ENCODE results near the gene KRTAP5-1. TPM values are rescaled to one million over a fixed set of nuclear protein-coding genes. Genes with fewer than 3 reads are reported as not detected.

The KRTAP5-1 gene
- total and polyA plus RNA-seq, 10 of the 15 experiments (the other 5 are each of a cell fraction or from before 2014, with no cell fraction given), result not detected

DNA sequence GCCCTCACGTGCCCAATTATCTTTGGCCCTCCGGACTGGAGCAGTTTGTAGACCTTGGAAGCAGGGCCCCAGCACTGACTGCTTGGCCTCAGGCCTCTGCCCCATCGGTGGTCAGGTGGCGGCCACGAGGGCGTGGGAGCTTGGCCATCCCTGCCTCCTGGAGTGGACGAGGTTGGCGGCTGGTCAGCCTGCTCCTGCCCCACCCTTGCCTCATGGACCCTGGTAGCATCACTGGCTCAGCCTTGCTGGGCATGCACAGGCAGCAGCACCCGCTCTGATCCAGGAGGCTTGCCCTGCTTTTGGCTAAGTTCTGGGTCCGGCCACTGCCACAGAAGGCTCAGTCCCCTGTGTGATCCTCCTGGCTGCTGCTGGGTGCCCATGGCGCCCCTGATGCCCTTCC lies 19.1 kb upstream of the KRTAP5-1 start:
- H3K9me3 ChIP-seq (replicated peaks; ENCODE audit: control insufficient read depth, insufficient read depth, low read length), result no peaks in the 10 kb centered on the region; the same call in 2 of the 3 replicates
- ChIA-PET SMC1A (ENCODE audit: uncharacterized antibody, unreplicated experiment) (no interaction called here), RAD21 (ENCODE audit: unreplicated experiment) (no interaction called here), CTCF (interaction anchor here (1.0 kb wide), 1 partner anchor 29 kb away, joined by 3 read pairs; no protein-coding TSS in a partner anchor), POLR2A (no interaction called here)
- H4K20me1 ChIP-seq (ENCODE audit: control insufficient read depth, insufficient read depth), result no peaks in the 10 kb centered on the region
- FAIRE-seq (no peak), ATAC-seq (no peak), DNase-seq (ENCODE audit: low read depth, low spot score) (no peak)
- no peaks in the 10 kb centered on the region for H3K36me3 ChIP-seq (ENCODE audit: control insufficient read depth in 2 of 2, insufficient read depth in 2 of 2, low read length in 1 of 2)
- no peak overlapping the region for H3K4me2 ChIP-seq (ENCODE audit: control insufficient read depth, insufficient read depth)
- in situ Hi-C loops (cut with MboI) (no loop called here), intact Hi-C loops (cut with micrococcal nuclease; ENCODE audit: unreplicated experiment) (no loop called here)
- H3K4me1 ChIP-seq (ENCODE audit: control insufficient read depth, insufficient read depth, low read length), result peaks cover 5% of the 10 kb centered on the region
- H2AFZ ChIP-seq (ENCODE audit: control insufficient read depth, low read depth, low read length), result no peak overlapping the region
- no peak overlapping the region for H3K27ac ChIP-seq (ENCODE audit: control insufficient read depth, insufficient read depth)
- no peak overlapping the region for H3K9ac ChIP-seq (ENCODE audit: control insufficient read depth, insufficient read depth, low read length)
- H3K4me3 ChIP-seq, result no peak overlapping the region
- no peaks in the 10 kb centered on the region for H3K79me2 ChIP-seq (ENCODE audit: control insufficient read depth, insufficient read depth, low read length)
- no peak for TF ChIP-seq TARDBP (IDR thresholded peaks at IDR 0.05; ENCODE audit: borderline replicate concordance)
- TF ChIP-seq RELA (IDR thresholded peaks at IDR 0.05; ENCODE audit: borderline replicate concordance, partially characterized antibody), result no peak
- no peak for TF ChIP-seq MEF2B (IDR thresholded peaks at IDR 0.05; ENCODE audit: partially characterized antibody, poor library complexity, severe bottlenecking)
- TF ChIP-seq GATAD2B (conservative IDR thresholded peaks at IDR 0.05; ENCODE audit: low read depth), result no peak
- TF ChIP-seq, protein P1, sequence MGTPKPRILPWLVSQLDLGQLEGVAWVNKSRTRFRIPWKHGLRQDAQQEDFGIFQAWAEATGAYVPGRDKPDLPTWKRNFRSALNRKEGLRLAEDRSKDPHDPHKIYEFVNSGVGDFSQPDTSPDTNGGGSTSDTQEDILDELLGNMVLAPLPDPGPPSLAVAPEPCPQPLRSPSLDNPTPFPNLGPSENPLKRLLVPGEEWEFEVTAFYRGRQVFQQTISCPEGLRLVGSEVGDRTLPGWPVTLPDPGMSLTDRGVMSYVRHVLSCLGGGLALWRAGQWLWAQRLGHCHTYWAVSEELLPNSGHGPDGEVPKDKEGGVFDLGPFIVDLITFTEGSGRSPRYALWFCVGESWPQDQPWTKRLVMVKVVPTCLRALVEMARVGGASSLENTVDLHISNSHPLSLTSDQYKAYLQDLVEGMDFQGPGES (IDR thresholded peaks at IDR 0.05), result no peak
- no peak for TF ChIP-seq FOXK2 (IDR thresholded peaks at IDR 0.05)
- no peak for TF ChIP-seq ZNF207 (IDR thresholded peaks at IDR 0.05; ENCODE audit: borderline replicate concordance)
- no peak for TF ChIP-seq CEBPB (IDR thresholded peaks at IDR 0.05; ENCODE audit: borderline replicate concordance in 1 of 2, low read depth in 2 of 2, low read length in 2 of 2)
- no peak for TF ChIP-seq MEF2A (IDR thresholded peaks at IDR 0.05; ENCODE audit: insufficient read depth, low read depth, low read length)
- TF ChIP-seq, protein P2, sequence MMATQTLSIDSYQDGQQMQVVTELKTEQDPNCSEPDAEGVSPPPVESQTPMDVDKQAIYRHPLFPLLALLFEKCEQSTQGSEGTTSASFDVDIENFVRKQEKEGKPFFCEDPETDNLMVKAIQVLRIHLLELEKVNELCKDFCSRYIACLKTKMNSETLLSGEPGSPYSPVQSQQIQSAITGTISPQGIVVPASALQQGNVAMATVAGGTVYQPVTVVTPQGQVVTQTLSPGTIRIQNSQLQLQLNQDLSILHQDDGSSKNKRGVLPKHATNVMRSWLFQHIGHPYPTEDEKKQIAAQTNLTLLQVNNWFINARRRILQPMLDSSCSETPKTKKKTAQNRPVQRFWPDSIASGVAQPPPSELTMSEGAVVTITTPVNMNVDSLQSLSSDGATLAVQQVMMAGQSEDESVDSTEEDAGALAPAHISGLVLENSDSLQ (IDR thresholded peaks at IDR 0.05), result no peak
- TF ChIP-seq NFYB (IDR thresholded peaks at IDR 0.05; ENCODE audit: insufficient read depth, low read depth, low read length), result no peak
- TF ChIP-seq EGR1 (IDR thresholded peaks at IDR 0.05; ENCODE audit: borderline replicate concordance in 1 of 2, low read depth in 2 of 2, low read length in 2 of 2), result no peak
- no TSS peak for BruUV-seq (replicated peaks)
- H3K27me3 ChIP-seq (replicated peaks in 1 of 2; ENCODE audit: control insufficient read depth in 2 of 2, insufficient read depth in 2 of 2, low read length in 1 of 2), result peaks cover 0 to 1% of the 10 kb centered on the region in 2 experiments; a peak in 2 of 4 replicates
- WGBS (ENCODE audit: insufficient coverage, insufficient replicate concordance, low lambda C conversion rate, missing lambda C conversion rate), result 63% methylated on average over 11 of the region's 11 CpGs
